ENCODE measurements around the gene LMAN1L.

DNA sequence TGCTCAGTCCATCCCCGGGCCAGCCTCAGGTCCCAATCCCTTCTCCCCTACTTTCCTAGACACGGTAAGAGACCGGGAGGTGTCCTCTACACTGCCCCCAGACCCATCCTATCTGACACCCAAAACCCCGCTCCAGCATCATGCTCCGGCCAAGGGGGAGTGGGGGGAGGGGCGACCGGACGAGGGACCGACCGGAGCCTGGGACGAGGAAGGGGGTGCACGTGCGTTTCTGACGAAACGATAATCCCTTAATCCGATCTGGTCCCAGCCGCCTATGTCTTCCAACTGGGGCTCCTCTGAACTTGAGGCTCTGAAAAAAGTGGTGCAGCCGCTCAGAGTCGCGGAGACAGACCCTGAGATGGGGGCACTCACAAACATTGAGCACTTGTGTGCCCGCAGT is 14.3 kb downstream of the LMAN1L start:
- no peak for TF ChIP-seq CTCF (IDR thresholded peaks at IDR 0.05)
- TF ChIP-seq POLR2A (IDR thresholded peaks at IDR 0.05): no peak
